GM20000 (cell line): ENCODE data around the gene CACNA1D.

Source experiments
- DNase-seq: peaks from one replicate; pipeline ENCODE4 v3.0.0; 2012; ENCODE audit warnings: low spot score
- CTCF ChIP-seq: IDR thresholded peaks from 2 replicates; pipeline ENCODE4 v1.5.1; 2012; ENCODE audit warnings: mild to moderate bottlenecking, control low read depth; ENCODE audit errors: extremely low read depth, missing control alignments

CACNA1D gene

DNA sequence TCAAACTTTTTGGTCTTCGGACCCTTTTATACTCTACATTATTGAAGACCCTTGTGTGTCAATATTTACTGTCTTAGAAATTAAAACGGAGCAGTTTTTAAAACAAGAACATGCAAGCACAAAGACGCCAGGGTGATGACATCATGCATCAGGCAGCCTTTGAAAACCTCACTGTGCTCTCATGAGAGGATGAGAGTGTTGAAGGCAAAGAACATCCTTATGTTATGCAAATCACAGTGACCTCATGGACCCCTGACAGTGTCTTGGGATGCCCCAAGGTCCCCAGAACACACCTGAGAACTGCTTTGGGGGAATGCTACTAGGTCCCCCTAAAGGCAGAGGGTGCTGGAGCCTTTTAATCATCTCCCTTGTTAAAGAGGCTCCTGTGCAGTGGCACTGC is 300.2 kb downstream of the CACNA1D start:
- no peak for TF ChIP-seq CTCF
- DNase-seq = no peak

- DNase-seq = no peak
- no peak for TF ChIP-seq CTCF
Observed at GRCh38 chr3:53795176-53795575, 300.8 kb downstream of the CACNA1D start.

DNA sequence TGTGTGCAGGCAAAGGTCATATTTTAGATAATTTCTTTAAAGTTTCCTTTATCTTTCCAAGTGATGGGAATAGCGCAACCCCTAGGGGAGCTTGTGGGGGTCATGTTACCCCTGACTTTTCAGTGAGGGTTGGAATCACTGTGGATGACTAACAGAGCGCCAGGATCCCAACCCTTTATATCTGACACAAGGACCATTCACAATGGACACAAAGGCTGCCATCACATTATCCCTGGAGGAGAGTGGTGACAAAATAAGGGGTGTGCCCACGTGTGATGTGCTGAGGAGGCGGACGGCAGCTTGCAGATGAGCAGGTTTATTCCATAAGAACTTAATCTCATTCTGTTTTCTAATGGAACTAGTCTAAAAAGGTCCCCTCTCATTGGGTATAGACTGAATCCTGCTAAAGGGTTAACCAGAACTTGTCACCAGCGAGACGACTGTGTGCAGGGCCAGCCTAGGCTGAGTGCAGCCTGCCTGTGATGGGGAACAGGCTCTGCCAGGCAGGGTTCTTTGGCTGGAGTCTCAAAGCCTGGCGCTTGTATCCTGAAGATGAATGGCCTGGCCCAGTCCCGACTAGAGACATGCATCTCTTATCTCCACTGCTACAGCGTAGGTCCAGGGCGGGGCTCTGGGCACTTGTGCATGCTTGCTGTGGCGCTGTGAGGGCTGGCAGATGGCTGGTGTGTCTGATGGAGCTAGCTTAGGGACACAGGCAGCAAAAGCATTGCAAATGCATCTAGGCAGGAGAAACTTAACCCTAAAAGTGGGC is 301.6 kb downstream of the CACNA1D start:
- no peak for TF ChIP-seq CTCF
- no peak for DNase-seq

- DNase-seq = no peak
- no peak for TF ChIP-seq CTCF
Observed at GRCh38 chr3:53798144-53798543, 303.7 kb downstream of the CACNA1D start.

- no peak for TF ChIP-seq CTCF
- DNase-seq = no peak
Observed at GRCh38 chr3:53799338-53799865, 305.0 kb downstream of the CACNA1D start.

DNA sequence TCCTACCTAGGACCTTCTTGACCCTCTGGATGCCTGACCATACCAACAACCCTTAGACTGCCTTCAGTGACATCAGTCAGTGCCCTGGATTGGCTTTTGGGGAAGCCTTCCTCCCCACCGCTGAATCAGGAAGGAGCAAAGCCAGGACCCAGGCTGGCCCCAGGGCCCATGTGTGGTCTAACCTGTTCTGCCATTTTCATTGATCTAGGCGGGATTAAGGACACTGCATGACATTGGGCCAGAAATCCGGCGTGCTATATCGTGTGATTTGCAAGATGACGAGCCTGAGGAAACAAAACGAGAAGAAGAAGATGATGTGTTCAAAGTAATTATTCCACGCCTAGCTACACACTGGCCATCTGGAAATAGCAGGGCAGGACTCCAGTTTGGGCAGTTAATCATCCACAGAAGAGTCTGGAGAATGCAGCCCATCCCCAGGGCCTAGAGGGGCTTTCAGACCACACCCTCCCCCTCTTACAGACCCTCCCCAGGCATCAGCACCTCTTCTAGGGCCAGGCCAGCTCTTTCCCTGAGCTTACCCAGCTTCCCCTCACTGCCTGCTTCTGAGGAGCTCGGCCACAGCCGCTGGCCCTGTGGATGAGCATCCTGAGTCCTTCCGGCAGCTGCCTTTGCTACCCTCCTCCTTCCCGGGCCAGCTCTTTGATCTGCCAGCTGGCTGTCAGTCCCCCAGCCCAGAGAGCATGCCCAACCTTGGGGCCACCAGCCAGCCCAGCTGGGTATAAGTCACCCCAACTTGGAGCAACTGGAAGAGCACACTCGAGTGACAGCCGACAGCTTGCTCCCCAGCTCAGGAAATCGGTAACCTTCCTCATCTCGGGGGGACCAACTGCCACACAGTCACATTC is 305.9 kb downstream of the CACNA1D start:
- no peak for TF ChIP-seq CTCF
- no peak for DNase-seq

- DNase-seq = no peak
- no peak for TF ChIP-seq CTCF
Observed at GRCh38 chr3:53801319-53801718, 306.9 kb downstream of the CACNA1D start.
